CD4-positive, alpha-beta T cell (primary cell): ENCODE measurements around the gene BBS1. TPM values are rescaled to one million over a fixed set of nuclear protein-coding genes. Genes with fewer than 3 reads are reported as not detected.

Experiments
- ATAC-seq: fragments of 200-7000 bp; cut with Tn5 transposase; one replicate; pipeline ENCODE4 v1.10.0; 2022; ENCODE audit warnings: mild to moderate bottlenecking; ENCODE audit not compliant: poor library complexity
- CTCF ChIA-PET: fragments of 350-600 bp; sonication (Branson Sonifier 250); formaldehyde crosslinking; loops from one replicate; lab custom pipeline; 2021; ENCODE audit warnings: antibody characterized with exemption, inconsistent platforms; lab: Charles Lee
- POLR2A ChIA-PET: fragments of 350-600 bp; sonication (Branson Sonifier 250); formaldehyde crosslinking; loops from one replicate; lab custom pipeline; 2021; ENCODE audit warnings: antibody characterized with exemption, inconsistent platforms; lab: Charles Lee
- DNase-seq, 14 experiments: peaks; one replicate each; pipeline ENCODE4 v3.0.0-alpha.2; 2013 to 2020; ENCODE audit warnings: mixed read lengths in 2 of 14
- H3K27ac ChIP-seq, 2 donors: one replicate each; pipeline versions ENCODE4 v1.5.1 to v1.7.0; 2013; ENCODE audit warnings: low read length in 2 of 2, low read depth in 1 of 2, mild to moderate bottlenecking in 1 of 2
- H3K27me3 ChIP-seq, 2 experiments: 1 replicate in 1 of 2; 2 replicates in 1 of 2; pipeline versions ENCODE4 v1.6.1 to v1.7.0; 2013; ENCODE audit warnings: low read length in 2 of 2, control low read depth in 1 of 2, mild to moderate bottlenecking in 1 of 2, moderate library complexity in 1 of 2; ENCODE audit not compliant: insufficient read depth in 2 of 2, control insufficient read depth in 1 of 2
- H3K36me3 ChIP-seq: one replicate; pipeline ENCODE4 v1.6.1; 2013; ENCODE audit warnings: low read length, control low read depth; ENCODE audit not compliant: insufficient read depth
- H3K4me1 ChIP-seq: one replicate; pipeline ENCODE4 v1.6.1; 2013; ENCODE audit warnings: low read length, control low read depth; ENCODE audit not compliant: insufficient read depth
- H3K4me3 ChIP-seq: one replicate; pipeline ENCODE4 v1.5.1; 2013; ENCODE audit warnings: mild to moderate bottlenecking, low read length, moderate library complexity
- H3K9me3 ChIP-seq, 2 experiments: 1 replicate in 1 of 2; 2 replicates in 1 of 2; pipeline versions ENCODE4 v1.6.1 to v1.7.0; 2013; ENCODE audit warnings: low read length in 2 of 2, mild to moderate bottlenecking in 2 of 2, control low read depth in 1 of 2, moderate library complexity in 1 of 2; ENCODE audit not compliant: control insufficient read depth in 1 of 2, insufficient read depth in 1 of 2
- H3K27ac Mint-ChIP-seq: one replicate; pipeline ENCODE4 v1.8.0; 2020; ENCODE audit warnings: mixed read lengths
- H3K27me3 Mint-ChIP-seq: one replicate; pipeline ENCODE4 v1.8.0; 2021; ENCODE audit warnings: mixed read lengths
- H3K36me3 Mint-ChIP-seq: one replicate; pipeline ENCODE4 v1.8.0; 2021; ENCODE audit warnings: low read depth, mixed read lengths
- H3K4me1 Mint-ChIP-seq: one replicate; pipeline ENCODE4 v1.8.0; 2021; ENCODE audit warnings: low read depth, mixed read lengths
- H3K4me3 Mint-ChIP-seq: one replicate; pipeline ENCODE4 v1.8.0; 2020; ENCODE audit warnings: mild to moderate bottlenecking, mixed read lengths
- H3K9me3 Mint-ChIP-seq: one replicate; pipeline ENCODE4 v1.8.0; 2020; ENCODE audit warnings: mixed read lengths
- intact Hi-C, 2 experiments: fragments of 100-400 bp; cut with DNase I in 1 of 2; cut with micrococcal nuclease in 1 of 2; formaldehyde crosslinking; loops; one replicate each; pipeline versions ENCODE4 v1.15.1 to v1.9.0; 2023 to 2025; cut with DNase I, micrococcal nuclease
- total RNA-seq, 174 experiments: library from RNA in 2 of 174; stranded (reverse) in 2 of 174; gene quantifications; one replicate each; pipeline ENCODE4 v1.2.3 and lab custom pipeline; 2021 to 2026
- TF ChIP-seq, protein P1 (sequence below): fragments of 200-600 bp; IDR thresholded peaks from one replicate; pipeline ENCODE4 v1.8.0; 2022; ENCODE audit warnings: antibody characterized with exemption, mild to moderate bottlenecking

Gene BBS1
- total RNA-seq, 2 experiments from 2014 or later: 11.7 to 11.9 TPM

DNA sequence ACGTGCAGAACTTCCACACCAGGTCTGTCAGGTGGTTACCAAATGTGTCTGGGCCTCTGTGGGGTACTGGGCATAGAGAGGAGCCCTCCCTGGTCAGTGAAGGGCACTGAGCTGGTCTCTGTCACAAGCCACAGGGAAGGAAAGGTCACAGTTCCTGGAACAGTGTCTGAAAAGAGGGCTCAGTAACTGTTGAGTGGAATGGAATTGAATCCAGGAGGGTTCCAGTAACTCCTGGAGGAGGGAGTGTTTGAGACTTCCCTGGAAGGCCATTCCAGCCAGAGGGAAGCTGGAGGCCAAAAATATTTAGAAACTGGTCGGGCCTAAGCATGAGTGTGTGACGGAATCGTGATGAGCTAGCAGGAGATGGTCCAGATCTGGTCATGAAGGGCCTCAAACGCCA lies 44.2 kb downstream of the BBS1 start:
- no peak for DNase-seq
- peaks cover 14% of the 10 kb centered on the region for H3K27me3 Mint-ChIP-seq
- intact Hi-C loops: no loop called here
- ChIA-PET POLR2A (no interaction called here), CTCF (no interaction called here)
- H3K36me3 ChIP-seq: no peaks in the 10 kb centered on the region
- H3K4me1 Mint-ChIP-seq: peaks cover 5% of the 10 kb centered on the region
- H3K4me3 ChIP-seq: no peak overlapping the region
- peaks cover 9% of the 10 kb centered on the region for H3K4me1 ChIP-seq
- peaks cover 0 to 6% of the 10 kb centered on the region in 2 experiments for H3K9me3 ChIP-seq
- ATAC-seq: no peak
- peaks cover 8 to 9% of the 10 kb centered on the region in 2 experiments for H3K27me3 ChIP-seq
- no peaks in the 10 kb centered on the region for H3K36me3 Mint-ChIP-seq
- TF ChIP-seq, protein P1, sequence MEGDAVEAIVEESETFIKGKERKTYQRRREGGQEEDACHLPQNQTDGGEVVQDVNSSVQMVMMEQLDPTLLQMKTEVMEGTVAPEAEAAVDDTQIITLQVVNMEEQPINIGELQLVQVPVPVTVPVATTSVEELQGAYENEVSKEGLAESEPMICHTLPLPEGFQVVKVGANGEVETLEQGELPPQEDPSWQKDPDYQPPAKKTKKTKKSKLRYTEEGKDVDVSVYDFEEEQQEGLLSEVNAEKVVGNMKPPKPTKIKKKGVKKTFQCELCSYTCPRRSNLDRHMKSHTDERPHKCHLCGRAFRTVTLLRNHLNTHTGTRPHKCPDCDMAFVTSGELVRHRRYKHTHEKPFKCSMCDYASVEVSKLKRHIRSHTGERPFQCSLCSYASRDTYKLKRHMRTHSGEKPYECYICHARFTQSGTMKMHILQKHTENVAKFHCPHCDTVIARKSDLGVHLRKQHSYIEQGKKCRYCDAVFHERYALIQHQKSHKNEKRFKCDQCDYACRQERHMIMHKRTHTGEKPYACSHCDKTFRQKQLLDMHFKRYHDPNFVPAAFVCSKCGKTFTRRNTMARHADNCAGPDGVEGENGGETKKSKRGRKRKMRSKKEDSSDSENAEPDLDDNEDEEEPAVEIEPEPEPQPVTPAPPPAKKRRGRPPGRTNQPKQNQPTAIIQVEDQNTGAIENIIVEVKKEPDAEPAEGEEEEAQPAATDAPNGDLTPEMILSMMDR: no peak
- no peaks in the 10 kb centered on the region for H3K9me3 Mint-ChIP-seq
- H3K27ac Mint-ChIP-seq: no peak overlapping the region
- H3K4me3 Mint-ChIP-seq: no peak overlapping the region
- no peak overlapping the region for H3K27ac ChIP-seq

DNA sequence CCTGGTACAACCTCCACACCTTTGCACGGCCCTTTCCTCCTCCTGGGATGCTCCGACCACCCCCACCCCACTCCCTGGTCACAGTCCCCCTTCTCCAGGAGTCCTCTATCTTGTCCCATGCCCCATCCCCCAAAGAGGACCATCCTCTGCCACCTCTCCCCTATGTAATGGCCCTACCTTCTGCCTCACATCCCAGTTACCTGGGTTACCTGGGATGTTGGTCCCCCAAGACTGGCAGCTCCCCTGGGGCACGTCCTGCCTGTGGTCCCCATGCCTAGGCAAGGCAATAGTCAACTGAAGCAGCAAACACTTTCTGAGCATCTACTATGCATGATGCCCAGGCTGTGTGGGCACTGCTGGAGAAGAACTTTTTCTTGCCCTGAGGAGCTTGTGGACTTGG lies 45.0 kb downstream of the BBS1 start:
- Mint-ChIP-seq H3K27ac (no peak overlapping the region), H3K27me3 (peaks cover 14% of the 10 kb centered on the region), H3K4me3 (no peak overlapping the region), H3K4me1 (peaks cover 5% of the 10 kb centered on the region), H3K9me3 (no peaks in the 10 kb centered on the region), H3K36me3 (no peaks in the 10 kb centered on the region)
- TF ChIP-seq, protein P1: no peak
- POLR2A ChIA-PET: interaction anchor here (0.6 kb wide), 1 partner anchor 9 kb away, joined by 3 read pairs; the partner anchor contains the start of gene ACTN3
- no peak for ATAC-seq
- CTCF ChIA-PET: no interaction called here
- H3K9me3 ChIP-seq: peaks cover 0 to 6% of the 10 kb centered on the region in 2 experiments
- no peak overlapping the region for H3K27ac ChIP-seq
- H3K4me1 ChIP-seq: peaks cover 9% of the 10 kb centered on the region
- no peak for DNase-seq
- no peak overlapping the region for H3K4me3 ChIP-seq
- H3K27me3 ChIP-seq: peaks cover 8 to 9% of the 10 kb centered on the region in 2 experiments
- no peaks in the 10 kb centered on the region for H3K36me3 ChIP-seq
- intact Hi-C loops: no loop called here

DNA sequence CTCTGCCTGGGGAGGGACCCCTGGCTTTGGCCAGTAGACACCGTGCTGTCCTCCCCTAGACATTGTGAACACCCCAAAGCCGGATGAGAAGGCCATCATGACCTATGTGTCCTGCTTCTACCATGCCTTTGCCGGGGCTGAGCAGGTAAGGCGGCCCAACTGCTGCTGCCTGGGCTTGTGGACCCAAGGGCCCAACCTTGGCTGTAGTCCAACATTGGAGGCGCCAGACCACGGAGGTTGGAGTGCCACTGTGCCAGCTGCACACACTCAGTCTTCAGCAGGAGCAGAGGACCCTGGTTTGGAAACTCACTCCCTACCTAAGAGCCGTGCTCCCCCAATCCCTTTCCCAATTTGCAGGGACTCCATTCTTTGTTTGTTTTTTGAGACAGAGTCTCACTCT lies 45.7 kb downstream of the BBS1 start:
- H3K36me3 ChIP-seq: no peaks in the 10 kb centered on the region
- CTCF ChIA-PET: no interaction called here
- Mint-ChIP-seq H3K9me3 (no peaks in the 10 kb centered on the region), H3K4me1 (peaks cover 5% of the 10 kb centered on the region), H3K27ac (no peak overlapping the region), H3K36me3 (no peaks in the 10 kb centered on the region), H3K27me3 (peaks cover 14% of the 10 kb centered on the region), H3K4me3 (no peak overlapping the region)
- H3K27me3 ChIP-seq: peaks cover 8 to 9% of the 10 kb centered on the region in 2 experiments
- no peak overlapping the region for H3K27ac ChIP-seq
- peaks cover 9% of the 10 kb centered on the region for H3K4me1 ChIP-seq
- intact Hi-C loops: no loop called here
- POLR2A ChIA-PET: no interaction called here
- H3K9me3 ChIP-seq: peaks cover 0 to 6% of the 10 kb centered on the region in 2 experiments
- no peak overlapping the region for H3K4me3 ChIP-seq
- DNase-seq (no peak), ATAC-seq (no peak)
- TF ChIP-seq, protein P1: no peak
